Thyroid gland (tissue), 4 donors: ENCODE data around the gene CDX1.

Source experiments
- POLR2A ChIP-seq, 2 donors: fragments of 450-650 bp; IDR thresholded peaks; one replicate each; pipeline ENCODE4 v1.6.1; 2017; ENCODE audit warnings: antibody characterized with exemption in 2 of 2, mild to moderate bottlenecking in 2 of 2, moderate library complexity in 1 of 2
- TF ChIP-seq, protein P1 (sequence below), 6 experiments: fragments of 200-600 bp in 3 of 6; fragments of 450-650 bp in 3 of 6; sonication (generic) in 3 of 6; IDR thresholded peaks; one replicate each; pipeline ENCODE4 v1.5.1; 2016 to 2019; ENCODE audit warnings: antibody characterized with exemption in 6 of 6, mild to moderate bottlenecking in 2 of 6, inconsistent platforms in 1 of 6, moderate library complexity in 1 of 6

DNA sequence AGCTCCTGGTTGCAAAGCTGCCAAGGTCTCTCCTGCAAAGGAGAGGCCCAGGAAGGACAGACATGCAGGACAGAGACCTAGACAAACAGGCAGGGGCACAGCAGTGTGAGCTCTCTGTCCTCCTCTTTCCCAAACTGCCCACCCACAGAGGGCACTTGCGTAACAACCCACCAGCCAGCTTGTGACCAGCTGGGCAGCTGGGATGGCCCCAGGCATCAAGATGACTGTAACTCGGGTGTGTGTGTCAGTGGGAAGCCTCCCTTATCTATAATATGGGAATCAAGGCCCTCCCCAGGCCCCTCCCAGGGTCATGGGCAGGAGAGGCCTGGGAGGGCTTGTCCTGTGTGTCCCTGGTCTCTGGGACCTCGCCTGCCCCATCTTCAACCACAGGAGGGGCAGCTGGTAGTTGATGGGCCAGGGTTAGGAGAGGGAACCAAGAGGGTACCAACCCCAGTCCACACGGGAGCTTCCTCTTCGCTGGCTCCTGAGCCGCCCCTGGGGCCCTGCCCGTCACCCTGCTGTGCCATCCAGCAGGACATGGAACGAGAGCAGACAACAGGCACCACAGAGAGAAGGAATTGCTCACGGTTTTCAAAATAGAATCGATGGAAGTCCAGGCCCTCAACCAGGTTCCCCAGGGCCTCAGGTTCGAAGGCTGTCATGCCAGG lies 61.2 kb downstream of the CDX1 start:
- TF ChIP-seq, protein P1, sequence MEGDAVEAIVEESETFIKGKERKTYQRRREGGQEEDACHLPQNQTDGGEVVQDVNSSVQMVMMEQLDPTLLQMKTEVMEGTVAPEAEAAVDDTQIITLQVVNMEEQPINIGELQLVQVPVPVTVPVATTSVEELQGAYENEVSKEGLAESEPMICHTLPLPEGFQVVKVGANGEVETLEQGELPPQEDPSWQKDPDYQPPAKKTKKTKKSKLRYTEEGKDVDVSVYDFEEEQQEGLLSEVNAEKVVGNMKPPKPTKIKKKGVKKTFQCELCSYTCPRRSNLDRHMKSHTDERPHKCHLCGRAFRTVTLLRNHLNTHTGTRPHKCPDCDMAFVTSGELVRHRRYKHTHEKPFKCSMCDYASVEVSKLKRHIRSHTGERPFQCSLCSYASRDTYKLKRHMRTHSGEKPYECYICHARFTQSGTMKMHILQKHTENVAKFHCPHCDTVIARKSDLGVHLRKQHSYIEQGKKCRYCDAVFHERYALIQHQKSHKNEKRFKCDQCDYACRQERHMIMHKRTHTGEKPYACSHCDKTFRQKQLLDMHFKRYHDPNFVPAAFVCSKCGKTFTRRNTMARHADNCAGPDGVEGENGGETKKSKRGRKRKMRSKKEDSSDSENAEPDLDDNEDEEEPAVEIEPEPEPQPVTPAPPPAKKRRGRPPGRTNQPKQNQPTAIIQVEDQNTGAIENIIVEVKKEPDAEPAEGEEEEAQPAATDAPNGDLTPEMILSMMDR (IDR thresholded peaks at IDR 0.05), result no peak
- no peak for TF ChIP-seq POLR2A (IDR thresholded peaks at IDR 0.05)
